Left kidney (tissue), 2 donors: ENCODE measurements around the gene PRKACA. TPM values are rescaled to one million over a fixed set of nuclear protein-coding genes. Genes with fewer than 3 reads are reported as not detected.
A peak's percentile ranks its signal among the peaks of the same experiment; 100 is the strongest.
"Not testable (repeated sequence)": the region's sequence is repeated elsewhere in the genome, so short reads cannot be mapped to it uniquely, and the experiment has no call there.

Source experiments
- DNase-seq: peaks from one replicate; pipeline ENCODE4 v3.0.0-alpha.2; 2013
- polyA plus RNA-seq: library from polyadenylated mRNA; unstranded; fragments of 120-200 nt; gene quantifications from one replicate; pipeline ENCODE4 v1.2.1, GENCODE V29; 2013; ENCODE audit not compliant: insufficient read length

Gene PRKACA
- polyA plus RNA-seq, 1 donor, result 96.2 TPM

- no peak for DNase-seq
Measured at GRCh38 chr19:14051980-14052379, 65.6 kb downstream of the PRKACA start.

GRCh38 chr19:14050961-14051360, 66.6 kb downstream of the PRKACA start:
- not testable (repeated sequence) for DNase-seq

- no peak for DNase-seq
Measured at GRCh38 chr19:14050512-14050911, 67.0 kb downstream of the PRKACA start.

- no peak for DNase-seq
Measured at GRCh38 chr19:14048443-14049153, 69.0 kb downstream of the PRKACA start.

GRCh38 chr19:14047866-14048265, 69.7 kb downstream of the PRKACA start:
- not testable (repeated sequence) for DNase-seq

- peak; percentile 87 for DNase-seq
Measured at GRCh38 chr19:14042659-14043608, 74.6 kb downstream of the PRKACA start.

Other genes starting within 250 kb of the PRKACA start
- gene NANOS3, start 240.6 kb downstream of the PRKACA start, polyA plus RNA-seq, result 1.2 TPM
- gene BRME1, start 211.6 kb downstream of the PRKACA start, polyA plus RNA-seq, result 6.8 TPM
- 28.5 TPM for gene CC2D1A, start 211.6 kb downstream of the PRKACA start, polyA plus RNA-seq
- gene PODNL1, start 179.3 kb downstream of the PRKACA start, polyA plus RNA-seq, result 1.2 TPM
- gene DCAF15, start 165.3 kb downstream of the PRKACA start, polyA plus RNA-seq, result 33.6 TPM
- 10.5 TPM for gene RFX1, start 111.4 kb downstream of the PRKACA start, polyA plus RNA-seq
- gene RLN3, start 89.6 kb downstream of the PRKACA start, polyA plus RNA-seq, result not detected
- gene IL27RA, start 86.0 kb downstream of the PRKACA start, polyA plus RNA-seq, result 5.9 TPM
- 21.2 TPM for gene PALM3, start 55.7 kb downstream of the PRKACA start, polyA plus RNA-seq
- 4.6 TPM for gene MISP3, start 45.0 kb downstream of the PRKACA start, polyA plus RNA-seq
- 0.12 TPM for gene C19orf67, start 32.0 kb downstream of the PRKACA start, polyA plus RNA-seq
- 34.0 TPM for gene SAMD1, start 27.0 kb downstream of the PRKACA start, polyA plus RNA-seq
- gene ASF1B, start 18.8 kb upstream of the PRKACA start, polyA plus RNA-seq, result 21.9 TPM
- 39.8 TPM for gene ADGRL1, start 88.4 kb upstream of the PRKACA start, polyA plus RNA-seq